HK-2 (cell line): Measurements from ENCODE around the gene FBXO15.

ENCODE experiments used
- DNase-seq: peaks from one replicate; pipeline ENCODE4 v3.0.0-alpha.2; 2018; ENCODE audit not compliant: unreplicated experiment

Gene FBXO15, protein sequence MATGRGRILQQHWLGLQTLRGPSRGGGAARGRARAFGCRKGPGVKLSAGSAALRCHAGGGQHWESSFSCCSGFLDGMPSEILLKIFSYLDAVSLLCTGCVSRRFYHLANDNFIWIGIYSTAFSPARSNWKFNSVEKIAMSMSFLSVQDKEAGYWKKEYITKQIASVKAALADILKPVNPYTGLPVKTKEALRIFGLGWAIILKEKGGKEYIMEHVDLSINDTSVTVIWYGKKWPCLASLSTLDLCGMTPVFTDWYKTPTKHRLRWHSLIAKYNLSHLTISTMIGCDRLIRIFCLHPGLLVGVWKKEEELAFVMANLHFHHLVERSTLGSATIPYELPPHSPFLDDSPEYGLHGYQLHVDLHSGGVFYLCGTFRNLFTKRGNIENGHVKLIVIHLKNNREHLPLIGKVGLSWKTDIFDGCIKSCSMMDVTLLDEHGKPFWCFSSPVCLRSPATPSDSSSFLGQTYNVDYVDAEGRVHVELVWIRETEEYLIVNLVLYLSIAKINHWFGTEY

DNA sequence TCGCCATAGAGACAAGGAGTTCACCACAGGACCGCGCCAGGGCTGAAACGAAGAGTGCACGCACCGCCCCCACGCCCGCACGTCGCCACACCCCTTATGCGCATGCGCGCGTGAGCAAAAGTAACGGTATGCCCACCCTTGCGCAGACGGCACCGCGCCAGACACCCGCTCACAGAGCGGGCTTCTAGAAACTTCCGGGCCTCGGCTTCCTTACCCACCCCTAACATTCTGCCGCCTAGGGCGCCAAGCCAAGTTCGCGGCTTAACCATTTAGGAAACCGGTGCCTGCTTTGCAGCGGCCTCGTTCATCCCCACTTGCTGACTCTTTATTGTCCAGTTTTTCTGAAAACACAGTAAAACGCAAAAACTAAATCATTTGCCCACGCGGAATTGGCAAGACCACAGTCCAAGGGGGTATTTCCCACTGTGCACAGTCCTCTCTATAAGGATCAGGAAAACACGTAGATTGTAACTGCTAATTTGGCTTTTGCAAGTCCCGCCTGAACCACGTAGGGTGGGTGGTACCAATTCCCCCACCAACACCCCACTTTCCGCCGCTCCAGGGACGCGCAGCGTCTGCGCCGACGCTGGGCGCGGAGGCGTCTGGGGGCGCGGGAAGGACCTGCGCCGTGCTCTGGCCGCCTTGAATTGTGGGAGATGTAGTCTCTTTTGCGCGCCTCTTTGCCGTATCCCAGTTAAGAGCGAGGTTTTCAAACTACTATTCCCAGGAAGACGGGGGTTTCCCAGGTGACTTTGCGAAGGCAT, at the start of gene FBXO15, which contains the start of gene TIMM21:
FBXO15 (minus strand) TSS at position 56 of the 764 bp plus-strand sequence; CDS start at position 7, 49 bp downstream.
TIMM21 (plus strand) TSS at position 745 of the 764 bp plus-strand sequence. CDS start 286 bp downstream, outside the sequence.
- peak; percentile 92 for DNase-seq

DNA sequence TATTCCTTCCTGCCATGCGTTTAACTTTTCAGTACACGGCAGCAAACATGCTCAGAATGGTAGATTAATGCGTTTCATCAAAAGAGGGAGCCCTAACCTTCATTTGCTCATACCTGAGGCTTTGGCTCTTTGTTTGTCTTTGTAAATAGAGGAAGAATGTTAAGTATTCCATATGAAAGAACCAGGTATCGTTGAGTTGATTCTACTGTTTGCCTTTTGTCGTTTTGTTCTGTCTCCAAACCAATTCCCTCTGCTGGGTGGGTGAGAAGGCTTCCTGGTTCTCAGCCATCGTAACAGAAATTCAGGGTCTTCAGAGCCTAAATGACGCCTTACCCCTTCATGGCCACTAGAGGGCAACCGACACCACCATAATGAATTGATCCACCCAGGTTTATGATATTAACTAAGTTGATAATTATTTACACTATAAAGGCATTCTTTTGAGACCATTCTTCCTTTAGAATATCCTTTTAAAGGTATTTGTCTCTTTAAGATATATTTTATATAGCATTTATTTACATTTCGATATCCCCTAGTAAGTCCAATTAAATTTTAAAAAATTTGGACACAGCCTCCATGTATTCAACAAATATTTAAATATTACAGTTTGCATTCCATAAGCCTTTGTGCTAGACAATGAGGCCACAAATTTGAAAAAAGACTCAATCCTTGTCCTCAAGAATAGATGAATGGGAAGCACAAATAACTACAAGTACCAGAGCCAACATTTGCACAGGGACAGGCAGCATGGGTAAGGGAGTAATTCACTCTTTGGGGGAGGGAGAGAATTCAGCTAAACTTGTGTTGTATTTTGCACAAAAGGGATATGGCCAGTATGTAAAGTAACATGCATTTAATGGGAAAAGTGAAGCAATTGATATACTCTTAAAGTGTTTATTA, 48.8 kb upstream of the FBXO15 start:
- peak; percentile 21 for DNase-seq

DNA sequence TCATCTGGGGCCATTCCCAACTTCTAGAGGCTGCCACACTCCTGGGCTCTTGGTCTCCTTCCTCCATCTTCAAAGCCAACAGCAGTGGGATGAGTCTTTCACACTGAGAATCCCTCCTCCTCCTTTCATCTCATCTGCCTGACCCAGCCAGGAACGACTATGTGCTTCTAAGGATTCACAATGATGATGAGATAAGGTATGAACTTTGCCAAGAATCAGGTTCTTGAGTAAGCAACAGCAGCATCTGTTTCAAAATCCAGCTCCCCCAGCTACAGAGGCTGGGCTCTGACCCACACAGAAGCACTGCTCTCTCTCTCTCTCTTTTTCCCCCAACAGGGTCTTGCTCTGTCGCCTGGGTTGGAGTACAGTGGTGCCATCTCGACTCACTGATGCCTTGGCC, 47.1 kb upstream of the FBXO15 start:
- no peak for DNase-seq

DNA sequence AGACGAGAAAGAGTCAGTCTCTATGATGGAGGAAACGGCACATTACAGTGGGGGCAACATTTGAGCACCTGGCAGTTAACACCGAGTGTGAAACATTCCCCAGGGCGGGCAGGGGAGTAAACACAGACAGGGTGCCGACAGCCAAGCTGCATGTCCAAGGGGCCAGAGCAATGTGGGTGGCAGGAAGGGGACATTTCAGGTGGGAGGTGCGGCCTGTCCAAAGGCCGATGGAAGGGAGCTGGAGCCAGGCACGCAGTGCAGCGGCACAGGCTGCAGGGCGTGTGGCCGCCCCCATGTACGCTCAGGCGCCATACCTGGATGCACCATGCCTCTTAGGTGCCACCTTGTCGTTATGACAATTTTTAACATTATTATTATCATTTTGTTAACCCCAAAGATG, 43.9 kb upstream of the FBXO15 start:
- no peak for DNase-seq

DNA sequence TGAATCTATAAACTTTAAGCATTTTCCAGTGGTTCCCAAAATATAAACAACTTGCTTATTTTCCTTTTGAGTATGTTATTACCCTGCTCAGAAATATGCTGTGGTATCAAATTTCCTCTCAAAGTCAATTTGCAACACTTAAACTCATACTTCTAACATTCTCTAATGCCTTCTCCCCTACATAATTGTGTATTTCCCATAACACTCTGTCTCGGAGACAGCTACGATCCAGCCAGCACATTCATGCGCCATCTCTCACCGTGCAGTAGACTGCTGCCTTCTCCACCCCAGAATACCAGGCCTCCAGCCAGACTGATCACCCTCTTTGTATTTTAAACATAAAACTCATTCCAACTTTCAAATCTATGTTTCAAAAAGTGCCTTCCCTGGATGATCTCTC, 42.5 kb upstream of the FBXO15 start:
- no peak for DNase-seq

DNA sequence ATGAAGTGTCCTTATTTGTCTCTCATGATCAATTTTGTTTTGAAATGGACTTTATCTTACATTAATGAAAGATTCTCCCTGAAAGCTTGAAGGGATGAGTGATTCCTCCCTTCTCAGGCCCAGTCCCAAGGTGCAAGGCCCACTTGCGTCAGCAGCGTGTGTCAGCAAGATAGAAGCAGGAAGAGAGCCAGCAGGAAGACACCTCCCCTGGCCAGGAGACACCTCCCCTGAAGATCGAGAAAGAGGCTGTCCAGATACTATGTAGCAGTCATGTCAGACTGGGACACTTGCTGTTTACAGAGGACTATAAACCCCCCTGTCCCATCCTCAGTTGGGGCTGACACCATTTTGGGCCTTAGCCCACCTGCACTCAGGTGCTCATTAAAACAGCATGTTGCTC, 39.0 kb upstream of the FBXO15 start:
- DNase-seq: no peak

DNA sequence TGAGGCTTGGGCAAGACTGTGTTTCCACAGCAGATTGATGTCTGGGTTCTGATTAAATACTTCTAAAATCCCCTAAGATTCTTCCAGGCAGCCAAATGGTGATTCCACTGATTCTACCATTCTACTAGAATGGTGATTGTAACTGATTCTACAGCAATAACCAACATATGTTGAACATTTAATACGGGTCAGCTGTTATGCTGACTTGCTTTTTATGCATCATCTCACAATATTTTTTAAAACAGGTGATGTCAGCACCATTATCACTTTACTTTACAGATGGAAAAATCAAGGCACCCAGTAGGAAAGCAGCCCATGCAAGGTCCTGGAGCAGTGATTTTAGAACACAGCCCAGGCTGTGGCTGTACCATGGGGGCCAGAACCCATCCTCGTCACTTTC, 38.2 kb upstream of the FBXO15 start:
- no peak for DNase-seq

DNA sequence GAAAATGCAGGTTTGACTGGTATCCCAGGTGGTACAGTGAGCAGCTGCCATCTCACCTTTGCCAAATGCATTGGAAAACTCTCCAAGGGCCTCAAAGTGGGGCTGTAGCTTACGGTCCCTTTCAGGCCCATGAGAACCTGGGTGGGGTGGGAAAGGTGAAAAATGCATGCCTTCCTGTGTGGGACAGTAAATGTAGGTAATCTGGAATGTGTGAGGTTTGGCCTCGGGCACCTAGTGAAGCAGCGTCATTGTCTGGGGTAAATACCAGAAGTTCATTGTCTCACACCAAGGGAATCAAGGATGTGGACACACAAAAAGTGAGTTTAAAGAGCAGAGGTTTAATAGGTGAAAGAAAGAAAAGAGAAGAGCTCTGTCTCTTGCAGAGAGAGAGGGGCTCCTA, 37.2 kb upstream of the FBXO15 start:
- DNase-seq: no peak

DNA sequence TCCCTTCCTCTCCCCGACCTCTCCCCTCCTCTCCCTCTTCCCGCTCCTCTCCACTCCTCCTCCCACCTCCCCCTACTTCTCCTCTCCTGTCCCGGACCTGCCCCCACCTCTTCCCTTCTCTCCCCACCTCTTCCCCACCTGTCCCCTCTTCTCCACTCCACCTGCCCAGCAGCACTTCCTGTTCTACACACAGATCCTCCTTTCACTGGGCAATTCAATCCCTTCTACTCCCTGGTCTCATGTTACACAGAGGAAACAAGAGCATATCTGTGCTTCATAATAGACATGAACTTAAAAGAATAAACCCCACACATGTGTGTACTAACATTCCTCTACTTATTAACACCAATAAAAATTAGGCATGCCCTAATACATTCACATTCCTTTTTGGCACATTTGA, 35.5 kb upstream of the FBXO15 start:
- no peak for DNase-seq

DNA sequence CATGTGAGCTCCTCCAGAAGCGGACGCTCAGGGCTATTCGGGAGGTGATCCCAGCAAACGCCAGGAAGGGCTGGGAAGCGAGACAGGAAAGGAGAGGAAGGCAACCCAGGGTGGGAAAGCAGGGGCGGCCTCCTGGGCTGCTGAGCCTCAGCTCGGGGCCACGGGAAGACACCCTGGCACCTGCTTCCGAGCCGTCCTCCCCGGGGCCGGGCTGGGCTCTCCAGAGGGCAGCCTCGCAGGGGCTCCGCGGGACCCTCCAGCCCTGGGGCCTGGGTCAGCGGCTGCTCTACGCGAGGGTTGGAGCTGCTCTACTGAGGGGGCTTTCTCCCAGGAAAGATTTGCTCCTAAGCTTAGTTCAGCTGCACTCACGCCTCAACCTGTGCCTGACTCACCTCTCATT, 34.7 kb upstream of the FBXO15 start:
- no peak for DNase-seq

DNA sequence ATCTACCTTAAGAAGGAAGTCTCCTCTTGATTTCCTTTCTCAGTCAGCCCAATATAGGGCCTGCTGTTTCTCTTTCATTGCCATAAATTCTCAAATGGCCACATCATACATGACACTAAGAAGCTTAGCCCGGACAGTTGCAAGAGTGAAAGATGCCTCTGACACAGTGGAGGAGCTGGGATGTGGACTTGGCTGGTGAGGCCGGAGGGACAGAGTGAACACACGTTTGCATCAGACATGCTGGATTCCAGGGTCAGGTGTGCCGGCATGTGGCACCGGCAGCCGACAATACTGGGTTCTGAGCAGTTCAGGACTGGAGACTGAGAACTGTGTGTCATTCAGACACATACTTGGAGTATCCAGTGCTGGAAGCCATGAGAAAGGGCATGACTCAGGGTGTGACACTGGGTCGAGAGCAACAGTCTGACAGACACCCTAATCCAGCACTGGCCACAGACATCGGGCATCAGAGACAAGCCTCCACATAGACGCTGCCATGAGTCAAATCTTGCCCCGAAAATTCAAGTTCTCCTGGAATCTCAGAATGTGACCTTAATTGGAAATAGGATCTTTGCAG, 32.1 kb upstream of the FBXO15 start:
- no peak for DNase-seq

DNA sequence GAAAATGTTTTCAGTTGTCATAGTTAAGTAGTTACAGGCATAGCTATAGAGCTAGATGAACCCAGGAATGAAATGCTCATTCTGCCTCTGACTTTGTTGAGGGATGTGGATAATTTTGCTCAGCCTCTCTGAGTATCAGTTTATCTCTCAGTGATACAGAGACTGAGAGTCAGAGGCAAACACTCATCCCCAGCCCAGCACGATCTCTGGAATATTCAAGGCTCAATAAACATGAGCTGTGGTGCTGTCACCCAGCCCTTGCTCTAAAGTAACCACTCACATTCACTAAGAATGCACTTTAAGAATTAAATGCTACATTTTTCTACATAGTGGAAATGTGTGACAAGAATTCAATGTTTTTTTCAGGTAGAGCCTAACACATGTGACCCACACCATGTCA, 31.2 kb upstream of the FBXO15 start:
- DNase-seq: no peak

DNA sequence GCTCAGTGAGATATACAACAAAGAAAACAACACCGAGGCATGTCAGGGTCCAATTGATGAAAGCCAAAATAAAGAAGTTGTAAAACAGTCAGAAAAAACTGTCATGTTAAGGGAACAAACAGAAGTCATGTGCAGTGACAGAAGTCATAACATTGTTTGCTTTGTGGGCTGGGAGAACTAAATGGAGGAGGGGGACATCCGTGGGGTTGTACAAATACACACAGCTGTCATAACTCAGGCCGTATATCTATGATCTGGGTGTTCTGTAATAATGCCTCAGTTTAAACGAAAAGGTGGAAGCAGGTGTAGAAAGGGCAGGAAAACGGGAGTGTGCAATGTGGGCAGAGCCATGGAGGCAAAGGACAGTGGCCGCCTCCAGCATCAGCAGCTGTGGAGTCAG, 28.0 kb upstream of the FBXO15 start:
- no peak for DNase-seq

DNA sequence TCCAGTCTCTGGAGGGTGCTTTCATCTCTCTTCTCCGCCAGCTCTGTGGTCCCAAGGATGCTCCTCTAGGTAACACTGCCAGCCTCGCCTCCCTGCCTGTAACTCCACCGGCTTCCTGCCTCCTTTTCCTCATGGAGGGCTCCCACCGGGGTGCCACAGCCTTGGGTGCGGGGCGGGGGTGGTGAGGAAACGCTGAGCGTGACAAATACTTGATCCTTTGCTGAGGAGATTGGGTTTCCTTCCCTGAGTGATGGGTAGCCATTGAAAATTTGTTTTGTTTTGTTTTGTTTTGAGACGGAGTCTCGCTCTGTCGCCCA, 25.8 kb upstream of the FBXO15 start:
- no peak for DNase-seq

DNA sequence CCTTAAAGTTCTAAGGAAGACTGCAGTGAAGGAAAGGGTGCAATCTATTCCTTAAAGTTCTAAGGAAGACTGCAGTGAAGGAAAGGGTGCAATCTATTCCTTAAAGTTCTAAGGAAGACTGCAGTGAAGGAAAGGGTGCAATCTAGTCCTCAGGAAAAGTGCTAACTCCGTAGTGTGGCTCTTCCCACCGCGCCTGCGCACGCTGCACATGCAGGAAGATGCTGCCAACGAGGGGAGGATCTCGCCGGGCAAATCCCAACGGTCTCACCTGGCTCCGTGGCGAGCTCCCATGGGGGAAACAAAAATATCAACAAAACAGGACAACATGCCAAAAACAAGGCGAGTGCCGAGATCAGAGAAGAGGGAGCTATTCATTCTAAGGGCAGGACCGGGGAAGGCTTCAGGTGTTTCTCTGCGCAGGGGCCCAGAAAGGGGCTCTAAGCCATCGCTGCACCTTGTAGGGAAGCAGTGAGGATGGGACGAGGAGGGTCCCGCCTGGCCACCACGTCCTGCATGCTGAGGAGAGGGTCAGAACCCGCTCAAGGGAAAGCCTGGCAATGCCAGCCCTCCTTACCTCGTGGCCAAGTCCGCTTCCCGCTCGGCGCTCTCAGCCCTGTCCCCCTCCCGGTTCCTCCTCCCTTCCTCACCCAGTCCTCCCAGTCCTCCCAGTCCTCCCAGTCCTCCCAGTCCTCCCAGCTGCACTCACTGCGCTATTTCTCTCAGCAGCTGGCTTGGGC, 25.2 kb upstream of the FBXO15 start:
- no peak for DNase-seq

DNA sequence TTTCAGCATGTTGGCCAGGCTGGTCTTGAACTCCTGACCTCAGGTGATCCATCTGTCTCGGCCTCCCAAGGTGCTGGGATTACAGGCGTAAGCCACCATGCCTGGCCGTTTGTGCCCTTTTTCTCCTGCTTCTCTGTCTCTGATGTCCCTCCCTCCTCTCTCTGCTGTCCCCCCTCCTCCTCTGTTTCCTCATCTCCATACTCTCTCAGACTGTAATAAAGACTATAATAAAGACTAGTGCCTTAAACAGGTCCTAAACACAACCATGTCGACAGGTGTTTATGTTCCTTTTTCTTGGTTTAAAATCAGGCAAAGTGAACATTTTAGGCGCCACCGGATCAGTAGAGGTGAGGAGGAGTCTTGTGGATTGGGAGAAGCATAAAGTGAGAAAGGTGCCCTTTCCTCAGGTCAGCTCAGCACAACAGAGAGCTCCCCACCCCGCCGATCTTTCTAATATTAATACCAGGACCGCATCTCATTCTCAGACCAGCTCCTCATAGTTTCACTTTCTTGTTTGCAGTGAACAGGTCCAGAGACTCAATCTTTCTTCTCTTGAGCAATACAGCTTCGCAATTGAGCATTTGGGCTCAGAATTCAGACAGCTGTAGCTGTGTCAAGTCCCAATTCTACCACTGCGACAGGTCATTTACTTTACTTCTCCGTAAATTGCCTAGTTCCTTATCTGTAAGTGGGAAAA, 24.4 kb upstream of the FBXO15 start:
- no peak for DNase-seq

DNA sequence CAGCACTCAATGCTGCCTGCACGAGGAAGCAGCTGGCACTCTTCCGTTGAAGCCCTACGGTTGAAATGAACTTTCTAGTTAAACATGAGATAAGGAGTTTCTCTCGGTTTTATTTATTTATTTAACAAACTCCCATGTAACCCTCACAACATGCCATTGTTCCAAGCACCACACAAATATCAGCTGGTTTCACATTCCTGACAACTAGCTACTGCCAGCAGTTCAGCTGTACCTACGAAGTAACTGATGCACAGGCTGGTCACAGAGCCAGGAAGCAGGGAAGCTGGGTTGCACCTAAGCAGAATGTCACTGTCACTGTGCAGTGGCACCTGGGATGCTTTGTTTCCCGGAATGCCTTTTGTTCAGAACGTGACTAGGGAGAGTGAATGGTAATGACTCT, 18.8 kb upstream of the FBXO15 start:
- DNase-seq: no peak

DNA sequence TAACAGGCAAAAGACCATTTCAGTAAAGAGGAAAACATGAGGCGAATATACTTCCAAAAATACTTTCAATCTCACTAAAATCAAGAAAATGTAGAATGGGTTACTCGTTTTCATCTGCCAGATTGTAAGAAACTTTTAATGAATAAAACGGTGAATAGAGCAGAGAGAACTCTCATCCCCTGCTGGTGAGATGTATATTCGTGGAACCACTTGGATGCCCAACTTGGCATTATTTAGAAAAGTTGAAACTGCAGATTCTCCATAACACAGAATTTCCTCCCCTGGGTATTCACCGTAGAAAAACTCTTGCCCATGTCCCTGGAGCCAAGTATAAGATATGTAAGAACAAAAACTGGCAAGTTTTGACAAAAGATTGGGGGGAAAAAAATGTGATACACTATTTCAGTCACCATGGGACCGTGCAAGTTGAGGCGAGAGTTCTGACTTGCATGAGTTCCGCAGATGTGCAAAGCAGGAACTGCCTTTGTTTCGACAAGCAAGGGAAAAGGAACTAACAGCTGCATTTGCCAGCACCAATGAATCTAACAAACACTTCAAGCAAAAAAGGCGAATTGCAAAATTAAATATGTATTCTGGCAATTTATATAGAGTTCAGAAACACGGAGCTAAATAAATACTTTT, 15.5 kb upstream of the FBXO15 start:
- DNase-seq: no peak

DNA sequence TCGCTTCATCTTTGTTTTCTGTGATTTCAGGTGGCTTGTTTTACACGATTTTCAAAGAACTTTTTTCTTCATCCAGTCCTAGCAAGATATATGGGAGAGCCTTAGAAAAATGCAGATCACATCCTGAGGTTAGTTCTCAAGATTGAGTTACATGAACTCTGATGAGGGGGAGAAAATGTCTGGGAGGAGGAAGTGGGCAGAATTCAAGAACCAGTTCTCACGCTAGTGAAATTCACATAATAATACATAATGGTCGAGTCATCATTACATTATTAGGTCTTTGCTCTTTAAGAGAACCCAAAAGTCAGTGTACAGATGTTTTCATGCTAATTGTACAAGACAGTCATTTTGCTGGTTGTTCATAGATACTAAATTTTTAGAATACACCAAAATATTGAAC, 7.6 kb upstream of the FBXO15 start:
- no peak for DNase-seq

DNA sequence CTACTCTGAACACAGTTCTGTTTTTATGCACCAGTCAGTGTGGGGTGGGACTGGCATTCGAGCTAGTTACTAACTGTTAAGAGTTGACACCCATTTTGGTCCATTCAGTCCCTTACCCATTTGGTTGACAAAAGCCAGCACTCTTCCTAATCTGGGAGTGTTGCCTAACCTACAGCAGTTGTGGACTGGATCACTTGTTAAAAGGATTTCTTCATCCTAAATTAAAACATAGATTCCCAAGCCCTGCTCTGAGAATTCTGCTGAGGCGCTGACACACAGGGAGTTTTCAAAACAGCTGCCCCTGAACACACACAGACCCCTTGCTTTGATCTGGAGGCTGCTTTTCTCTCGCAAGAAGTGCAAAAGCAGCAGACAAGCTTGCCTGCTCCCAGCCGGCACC, 7.1 kb upstream of the FBXO15 start:
- DNase-seq: no peak
